GM12873 (cell line): ENCODE data around the gene DCAKD.

ENCODE experiments used
- CTCF ChIP-seq: IDR thresholded peaks from 2 replicates; pipeline ENCODE4 v1.5.1; 2012; ENCODE audit warnings: low read depth, mild to moderate bottlenecking, moderate library complexity, low read length, control low read depth; ENCODE audit not compliant: insufficient read depth; ENCODE audit errors: missing control alignments

DCAKD gene

GRCh38 chr17:45006927-45007461, 44.4 kb downstream of the DCAKD start:
- no peak for TF ChIP-seq CTCF

- TF ChIP-seq CTCF: no peak
These were observed 45.7 kb downstream of the DCAKD start for GRCh38 chr17:45005700-45006099.

GRCh38 chr17:45004388-45004787, 47.0 kb downstream of the DCAKD start:
- TF ChIP-seq CTCF: no peak

- TF ChIP-seq CTCF: no peak
These were observed 47.6 kb downstream of the DCAKD start for GRCh38 chr17:45003877-45004276.

- no peak for TF ChIP-seq CTCF
These were observed 50.1 kb downstream of the DCAKD start for GRCh38 chr17:45001310-45001709.

- no peak for TF ChIP-seq CTCF
These were observed 52.0 kb downstream of the DCAKD start for GRCh38 chr17:44999433-44999832.

- TF ChIP-seq CTCF: no peak
These were observed 52.8 kb downstream of the DCAKD start for GRCh38 chr17:44998646-44999045.
